Inflammatory macrophage treated with lipopolysaccharide for 4 hours (primary cell): Measurements from ENCODE around the gene DSN1.
"Not testable (repeated sequence)": the region's sequence is repeated elsewhere in the genome, so short reads cannot be mapped to it uniquely, and the experiment has no call there.

ENCODE experiments used
- DNase-seq: peaks from one replicate; pipeline ENCODE4 v3.0.0-alpha.2; 2020

DSN1 gene, protein sequence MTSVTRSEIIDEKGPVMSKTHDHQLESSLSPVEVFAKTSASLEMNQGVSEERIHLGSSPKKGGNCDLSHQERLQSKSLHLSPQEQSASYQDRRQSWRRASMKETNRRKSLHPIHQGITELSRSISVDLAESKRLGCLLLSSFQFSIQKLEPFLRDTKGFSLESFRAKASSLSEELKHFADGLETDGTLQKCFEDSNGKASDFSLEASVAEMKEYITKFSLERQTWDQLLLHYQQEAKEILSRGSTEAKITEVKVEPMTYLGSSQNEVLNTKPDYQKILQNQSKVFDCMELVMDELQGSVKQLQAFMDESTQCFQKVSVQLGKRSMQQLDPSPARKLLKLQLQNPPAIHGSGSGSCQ

GRCh38 chr20:36773597-36774390 is at the start of gene DSN1:
Gene DSN1, minus strand, starts transcription at chr20:36773763. Its CDS starts 2,305 bp downstream, at chr20:36771458.
- peak; percentile 99 for DNase-seq

DNA sequence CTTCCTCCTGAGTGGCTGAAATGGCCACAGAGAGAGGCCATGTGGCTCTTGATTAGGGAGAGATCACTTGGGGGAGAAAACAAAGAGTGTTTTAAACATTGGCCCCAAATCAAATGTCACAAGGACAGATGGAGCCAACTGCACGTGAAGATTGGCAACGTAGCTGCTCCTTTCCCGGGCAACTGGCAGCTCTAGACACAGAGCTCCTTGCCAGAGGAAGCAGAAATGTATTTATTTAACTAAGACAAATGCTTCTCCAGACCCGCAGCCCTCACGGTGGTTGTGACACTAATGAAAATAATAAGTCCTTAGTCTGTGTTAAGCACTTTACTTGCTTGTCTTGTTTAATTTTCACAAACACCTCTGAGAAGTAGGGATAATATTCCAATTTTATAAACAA is 49.6 kb upstream of the DSN1 start:
- DNase-seq = no peak

DNA sequence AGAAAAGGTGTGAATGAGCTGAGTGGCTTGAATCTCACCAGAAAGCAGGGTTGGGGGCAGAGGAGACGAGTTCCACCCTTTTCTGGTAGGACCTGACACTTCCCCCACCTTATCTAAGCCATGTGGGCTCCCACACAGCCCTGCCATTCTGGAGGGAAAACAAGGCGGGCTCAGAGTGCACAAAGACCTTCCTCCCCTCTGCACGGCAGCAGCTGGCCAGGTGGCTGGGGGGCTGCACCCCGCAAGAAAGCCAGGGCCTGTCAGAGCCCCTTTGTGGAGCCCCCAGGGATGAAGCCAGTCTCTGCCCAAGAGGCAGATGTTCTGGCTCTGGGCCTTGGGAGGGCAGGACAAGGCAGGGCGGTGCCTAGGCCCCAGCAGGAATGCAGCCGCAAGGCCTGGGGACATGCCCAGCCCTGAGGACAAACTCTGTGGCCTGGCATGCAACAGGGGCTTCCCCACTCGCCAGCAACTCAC is 48.4 kb upstream of the DSN1 start:
- no peak for DNase-seq

GRCh38 chr20:36820928-36821327 is 47.4 kb upstream of the DSN1 start:
- no peak for DNase-seq

DNA sequence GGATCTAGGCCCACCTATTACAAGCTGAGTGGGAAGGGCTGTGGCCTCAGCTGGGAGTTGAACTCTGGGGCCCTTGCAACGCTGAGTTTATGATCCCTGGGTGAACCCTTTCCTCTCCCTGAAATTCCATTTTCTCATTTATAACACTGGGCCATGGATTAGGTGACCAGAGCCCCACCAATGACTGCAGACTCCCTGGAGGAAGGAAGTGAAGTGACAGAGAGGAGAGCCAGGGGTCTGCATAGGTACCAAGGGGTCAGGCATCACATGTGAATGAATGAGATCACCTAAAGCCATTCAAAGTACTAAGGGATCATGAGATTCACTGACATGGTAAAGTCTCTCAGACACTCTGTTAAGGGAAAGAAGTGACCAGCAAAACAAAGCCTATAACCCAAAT is 46.5 kb upstream of the DSN1 start:
- no peak for DNase-seq

GRCh38 chr20:36819659-36820058 is 46.1 kb upstream of the DSN1 start:
- no peak for DNase-seq

- DNase-seq = no peak
These were observed 45.3 kb upstream of the DSN1 start for GRCh38 chr20:36818861-36819260.

DNA sequence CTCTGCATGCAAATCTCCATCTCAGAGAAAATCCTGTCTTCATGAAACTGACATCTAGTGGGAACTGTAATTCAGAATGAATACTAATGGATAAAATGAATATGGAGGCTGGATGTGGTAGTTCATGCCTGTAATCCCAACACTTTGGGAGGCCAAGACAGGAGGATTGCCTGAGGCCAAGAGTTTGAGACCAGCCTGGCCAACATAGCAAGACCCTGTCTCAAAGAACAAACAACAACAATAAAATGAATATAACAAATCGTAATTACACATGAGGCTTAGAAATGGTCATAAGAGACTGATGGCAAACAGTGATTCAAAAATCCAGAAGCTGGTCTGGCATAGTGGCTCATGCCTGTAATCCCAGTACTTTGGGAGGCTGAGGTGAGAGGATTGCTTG is 44.6 kb upstream of the DSN1 start:
- no peak for DNase-seq

- DNase-seq = no peak
These were observed 43.9 kb upstream of the DSN1 start for GRCh38 chr20:36817496-36817895.

GRCh38 chr20:36815454-36816091 is 42.0 kb upstream of the DSN1 start:
- DNase-seq = no peak

- no peak for DNase-seq
These were observed 39.3 kb upstream of the DSN1 start for GRCh38 chr20:36812594-36813463.

DNA sequence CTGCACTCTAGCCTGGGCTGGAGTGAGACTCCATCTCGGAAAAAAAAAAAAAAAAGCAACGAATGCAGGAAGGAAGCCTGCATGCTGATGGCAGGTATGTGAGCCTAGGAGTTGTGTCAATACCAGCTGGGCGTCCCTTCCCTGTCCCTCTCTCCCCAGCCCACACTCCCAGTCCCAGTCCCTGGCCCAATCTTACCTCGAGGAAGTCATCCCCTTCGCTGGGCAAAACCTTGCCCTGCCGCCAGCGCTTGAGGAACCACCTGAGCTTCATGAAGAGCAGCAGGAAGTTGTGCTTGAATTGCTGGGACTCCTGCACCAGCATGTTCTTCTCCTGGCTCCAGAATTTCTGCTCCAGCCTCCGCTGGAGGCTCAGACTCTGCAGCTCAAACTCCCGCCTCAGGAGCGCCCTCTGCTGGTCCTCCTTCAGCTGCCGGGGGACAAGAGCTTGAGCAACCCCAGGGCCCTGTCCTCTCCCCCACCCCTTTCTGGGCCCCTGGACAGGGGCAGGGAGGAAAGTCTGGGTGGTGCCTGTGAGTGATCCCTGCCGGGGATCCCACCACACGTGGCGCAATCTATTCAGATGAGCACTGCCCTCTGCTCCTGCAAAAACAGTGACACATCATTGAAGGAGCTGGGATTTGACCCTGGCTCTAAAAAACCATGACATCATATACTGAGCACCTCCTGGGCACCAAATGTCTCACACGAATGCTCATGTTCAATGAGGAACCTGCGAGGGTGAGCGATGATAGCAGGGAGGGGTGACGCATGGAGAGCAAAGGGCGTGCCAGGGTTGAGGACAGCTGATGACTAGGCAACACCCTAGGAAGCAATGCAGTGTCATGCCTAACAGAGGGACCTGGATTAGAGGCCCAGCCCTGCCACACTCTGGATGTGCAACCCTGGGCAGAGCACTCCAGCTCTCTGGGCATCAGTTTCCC is 35.0 kb upstream of the DSN1 start:
- DNase-seq = peak; percentile 99

DNA sequence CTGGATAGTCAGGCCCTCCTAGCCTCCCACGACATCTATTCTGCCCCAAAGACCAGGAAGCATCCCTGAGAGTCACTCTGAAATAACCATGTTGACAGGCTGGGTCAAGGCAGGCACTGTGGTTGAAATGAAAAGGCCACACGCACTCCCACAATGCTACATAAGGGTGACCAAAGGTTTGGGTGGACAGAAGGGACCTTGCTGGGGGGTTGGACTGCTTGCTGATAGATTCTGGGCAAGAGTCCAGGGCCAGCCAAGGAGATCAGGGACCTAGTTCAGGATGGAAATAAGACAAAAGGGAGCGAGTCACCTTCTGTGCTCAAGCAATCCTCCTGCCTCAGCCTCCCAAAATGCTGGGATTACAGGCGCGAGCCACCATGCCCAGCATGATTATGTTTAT is 32.5 kb upstream of the DSN1 start:
- DNase-seq = no peak

DNA sequence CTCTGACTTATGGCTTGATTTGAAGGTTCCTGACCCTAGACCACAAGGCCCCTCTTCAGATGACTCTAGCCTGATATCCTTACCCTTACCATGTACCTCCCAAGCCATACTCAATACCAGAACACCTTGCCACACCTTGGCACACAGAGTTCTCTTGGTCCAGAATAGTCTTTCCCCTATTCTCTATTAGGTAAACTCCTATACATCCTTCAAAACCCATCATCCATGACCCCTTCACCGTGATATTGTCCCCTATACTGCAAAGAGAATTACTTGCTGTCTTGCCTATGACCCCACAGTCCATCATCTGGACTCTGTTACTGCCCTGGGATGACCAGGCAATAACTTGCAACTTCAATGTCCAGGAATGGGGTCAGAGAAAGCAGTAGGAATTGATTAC is 31.8 kb upstream of the DSN1 start:
- DNase-seq = no peak

- DNase-seq = no peak
These were observed 30.9 kb upstream of the DSN1 start for GRCh38 chr20:36804425-36804824.

- DNase-seq = no peak
These were observed 29.0 kb upstream of the DSN1 start for GRCh38 chr20:36802326-36803222.

- no peak for DNase-seq
These were observed 26.8 kb upstream of the DSN1 start for GRCh38 chr20:36800410-36800809.

- not testable (repeated sequence) for DNase-seq
These were observed 25.8 kb upstream of the DSN1 start for GRCh38 chr20:36799313-36799712.

DNA sequence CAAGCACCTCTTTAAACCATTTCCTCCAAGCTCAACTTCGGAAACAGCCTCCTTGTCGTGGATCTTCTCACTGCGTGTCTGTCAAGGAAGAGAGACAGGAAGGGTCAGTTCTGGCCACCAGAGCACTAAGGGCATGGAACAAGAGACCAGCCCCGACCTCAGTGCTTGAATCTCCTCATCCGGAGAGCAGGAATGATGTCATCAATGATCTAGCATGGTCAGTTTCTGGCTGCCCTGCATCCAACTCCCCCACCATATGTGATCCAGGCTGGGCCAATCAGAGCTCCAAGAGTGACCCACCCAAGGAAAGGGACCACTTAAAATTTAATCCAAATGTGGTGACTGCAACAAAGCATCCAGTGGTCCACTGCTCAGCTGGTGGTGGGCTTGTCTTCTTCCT is 23.3 kb upstream of the DSN1 start:
- no peak for DNase-seq

DNA sequence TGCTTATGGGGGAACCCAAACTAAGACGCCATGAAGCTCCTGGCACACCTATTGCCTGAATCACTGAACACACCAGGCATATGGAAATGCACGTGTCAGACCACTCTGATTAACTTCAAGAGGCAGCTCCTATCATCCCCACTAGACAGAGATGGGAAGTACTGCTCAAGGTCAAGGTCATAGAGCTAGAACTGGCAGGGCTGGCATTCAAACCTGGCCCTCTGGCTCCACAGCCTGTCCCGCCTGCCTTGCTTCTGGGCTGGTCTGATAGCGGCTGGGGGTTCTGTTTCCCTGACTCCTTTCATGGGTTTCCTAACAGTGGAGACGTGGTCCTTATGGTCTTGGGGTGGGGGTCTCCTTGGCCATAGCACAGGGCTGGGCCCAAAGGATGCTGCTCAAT is 22.6 kb upstream of the DSN1 start:
- no peak for DNase-seq
